Stimulated activated naive CD4-positive, alpha-beta T cell treated with Interleukin-2 at 50 U/mL for 16 hours (primary cell): ENCODE results near the gene ZCWPW1.
A peak's percentile ranks its signal among the peaks of the same experiment; 100 is the strongest.
"Not testable (repeated sequence)": the region's sequence is repeated elsewhere in the genome, so short reads cannot be mapped to it uniquely, and the experiment has no call there.

Source experiments
- DNase-seq: peaks from one replicate; lab custom pipeline; 2025; lab: John Stamatoyannopoulos, UW

Gene ZCWPW1

DNA sequence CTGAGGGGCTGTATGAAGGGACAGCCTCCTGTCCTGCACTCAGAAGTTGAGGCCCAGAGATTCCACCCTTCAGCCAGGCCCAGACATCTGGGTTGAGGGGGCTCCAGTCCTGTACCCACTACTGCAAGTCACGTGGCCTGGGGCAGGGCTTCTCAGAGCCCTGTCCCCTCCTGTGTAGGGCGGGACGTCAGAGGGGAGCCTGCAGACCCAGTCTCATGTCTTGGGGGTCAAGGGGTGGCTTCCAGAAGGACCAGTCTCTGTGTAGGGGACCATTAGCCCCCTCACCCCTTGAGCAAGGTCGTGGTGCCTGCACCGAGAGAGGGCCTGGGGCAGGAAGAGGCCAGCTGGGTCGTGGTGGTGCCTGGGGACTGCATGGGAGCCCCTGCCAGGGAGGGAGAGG is 55.8 kb downstream of the ZCWPW1 start:
- DNase-seq: no peak

GRCh38 chr7:100372256-100372655 is 56.2 kb downstream of the ZCWPW1 start:
- DNase-seq: no peak

GRCh38 chr7:100371561-100372171 is 56.8 kb downstream of the ZCWPW1 start:
- DNase-seq: no peak

DNA sequence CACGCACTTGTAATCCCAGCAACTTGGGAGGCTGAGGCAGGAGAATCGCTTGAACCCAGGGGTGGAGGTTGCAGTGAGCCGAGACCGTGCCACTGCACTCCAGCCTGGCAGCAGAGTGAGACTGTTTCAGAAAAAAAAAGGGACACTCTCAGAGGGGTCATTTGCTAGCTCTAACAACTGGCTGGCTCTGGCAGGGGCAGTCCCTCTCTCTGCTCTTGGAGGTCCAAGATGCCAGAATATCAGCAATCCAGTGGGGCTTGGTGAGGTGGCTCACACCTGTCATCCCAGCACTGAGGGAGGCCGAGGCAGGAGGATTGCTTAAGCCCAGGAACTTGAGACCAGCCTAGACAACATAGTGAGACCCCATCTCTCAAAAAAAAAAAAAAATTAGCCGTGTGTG is 57.8 kb downstream of the ZCWPW1 start:
- DNase-seq: no peak

- no peak for DNase-seq
Measured at GRCh38 chr7:100370303-100370702, 58.2 kb downstream of the ZCWPW1 start.

DNA sequence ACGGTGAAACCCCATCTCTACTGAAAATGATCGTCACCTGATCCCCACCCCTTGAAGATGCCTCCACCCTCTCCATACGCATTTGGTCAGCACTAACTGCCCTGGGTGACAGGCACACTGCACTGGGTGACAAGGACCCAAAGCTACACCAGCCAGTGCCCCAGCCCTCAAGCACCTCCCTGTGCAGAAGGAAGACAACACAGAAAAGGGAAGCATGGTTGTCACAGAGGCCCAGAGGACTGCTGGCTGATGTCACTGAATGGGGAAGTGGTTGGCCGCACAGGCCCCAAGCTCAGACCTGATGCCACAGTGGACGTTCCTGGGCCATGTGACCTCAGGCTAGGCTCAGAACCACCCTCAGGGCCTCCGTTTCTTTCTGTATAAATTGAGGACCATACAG is 59.4 kb downstream of the ZCWPW1 start:
- no peak for DNase-seq

- DNase-seq: no peak
Measured at GRCh38 chr7:100367676-100368613, 60.6 kb downstream of the ZCWPW1 start.

GRCh38 chr7:100367251-100367620 is 61.3 kb downstream of the ZCWPW1 start:
- no peak for DNase-seq

DNA sequence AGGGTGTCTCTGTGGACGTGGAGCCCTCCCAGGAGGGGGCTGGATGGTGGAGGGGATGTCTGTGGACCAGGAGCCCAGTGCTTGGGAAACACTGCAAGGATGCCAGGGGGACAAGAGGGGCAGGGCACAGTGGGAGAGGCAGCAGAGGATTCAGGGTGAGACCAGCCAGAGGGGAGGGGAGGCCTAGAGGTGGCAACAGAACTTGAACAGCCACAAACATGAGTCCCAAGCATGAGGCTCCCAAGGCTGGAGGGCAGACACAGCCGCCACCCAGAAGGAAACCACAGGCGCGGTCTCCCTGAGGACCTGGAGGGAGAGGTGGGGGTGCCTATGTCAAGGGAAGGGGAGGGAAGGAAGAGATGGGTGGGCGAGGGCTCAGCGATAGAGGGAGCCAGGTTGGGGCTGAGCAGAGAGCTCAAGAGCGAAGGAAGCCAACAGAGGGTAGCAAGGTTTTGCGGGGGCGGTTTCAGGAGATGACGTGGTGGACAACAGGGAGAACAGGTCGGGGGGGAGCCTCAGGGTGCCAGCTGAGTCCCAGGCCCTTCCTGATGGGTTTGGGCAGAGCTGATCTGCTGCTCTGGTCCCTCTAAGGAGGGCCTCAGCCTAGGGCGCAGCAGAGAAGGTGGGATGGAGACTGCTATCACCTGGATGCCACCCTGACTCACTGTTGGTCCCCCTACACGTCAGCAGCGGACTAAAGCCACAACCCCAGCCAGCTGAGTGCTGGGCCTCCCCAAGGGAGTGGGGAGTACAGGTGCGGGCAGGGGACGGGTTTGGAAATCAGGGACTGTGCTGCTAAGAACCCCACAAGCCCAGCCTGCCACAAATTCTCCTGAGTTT is 61.9 kb downstream of the ZCWPW1 start:
- no peak for DNase-seq

GRCh38 chr7:100365998-100366367 is 62.5 kb downstream of the ZCWPW1 start:
- not testable (repeated sequence) for DNase-seq

DNA sequence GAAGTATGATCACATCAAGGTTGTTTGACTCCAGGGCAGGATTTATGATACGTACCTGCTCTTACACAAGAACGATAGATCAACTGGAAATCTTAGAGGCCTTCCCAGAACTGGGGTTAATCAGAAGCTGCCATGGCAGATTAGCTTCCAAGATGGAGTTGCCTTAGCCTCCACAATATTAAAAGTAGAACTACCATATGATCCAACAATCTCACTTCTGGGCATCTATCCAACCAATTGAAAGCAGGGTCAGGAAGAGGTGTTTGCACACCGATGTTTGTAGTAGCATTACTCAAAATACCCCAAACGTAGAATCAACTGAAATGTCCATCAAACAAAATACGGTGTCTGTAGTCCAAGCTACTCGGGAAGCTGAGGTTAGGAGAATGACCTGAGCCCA is 64.0 kb downstream of the ZCWPW1 start:
- DNase-seq: no peak

- not testable (repeated sequence) for DNase-seq
Measured at GRCh38 chr7:100363797-100364196, 64.7 kb downstream of the ZCWPW1 start.

GRCh38 chr7:100363098-100363497 is 65.4 kb downstream of the ZCWPW1 start:
- DNase-seq: no peak

DNA sequence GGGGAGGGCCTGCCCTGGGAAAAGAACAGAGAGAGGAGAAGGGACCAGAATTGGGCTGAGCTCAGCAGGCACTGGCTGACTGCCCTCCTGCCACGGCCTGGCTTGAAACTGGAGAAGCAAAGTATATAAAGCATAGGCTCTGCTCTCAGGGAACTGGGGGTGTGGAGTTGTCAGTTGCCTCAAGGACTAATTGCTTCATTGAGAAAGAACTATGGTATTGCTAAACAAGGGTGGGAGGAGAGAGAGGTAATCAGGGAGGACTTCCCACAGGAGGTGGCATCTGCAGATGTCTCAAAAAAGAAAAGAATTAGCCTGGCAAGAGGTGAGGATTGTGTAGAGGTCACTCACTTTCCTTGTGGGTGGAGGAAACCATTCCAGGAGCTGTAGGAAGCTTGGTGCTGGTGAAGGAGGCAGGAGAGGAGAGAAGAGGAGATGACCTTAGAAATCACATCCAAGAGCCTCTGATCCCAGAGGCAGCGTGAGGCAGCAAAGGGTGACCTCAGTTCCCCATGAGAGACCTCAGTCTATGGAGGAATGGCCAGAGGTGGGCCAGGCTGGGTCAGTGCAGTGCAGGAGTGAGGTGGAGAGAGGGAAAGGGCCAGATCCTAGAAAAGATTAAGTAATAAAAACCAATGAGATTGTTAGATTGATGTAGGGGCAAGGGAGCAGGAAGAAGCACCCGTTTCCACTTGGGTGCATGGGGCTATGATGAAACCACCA is 68.2 kb downstream of the ZCWPW1 start:
- DNase-seq: no peak

- DNase-seq: no peak
Measured at GRCh38 chr7:100358857-100359212, 69.7 kb downstream of the ZCWPW1 start.

DNA sequence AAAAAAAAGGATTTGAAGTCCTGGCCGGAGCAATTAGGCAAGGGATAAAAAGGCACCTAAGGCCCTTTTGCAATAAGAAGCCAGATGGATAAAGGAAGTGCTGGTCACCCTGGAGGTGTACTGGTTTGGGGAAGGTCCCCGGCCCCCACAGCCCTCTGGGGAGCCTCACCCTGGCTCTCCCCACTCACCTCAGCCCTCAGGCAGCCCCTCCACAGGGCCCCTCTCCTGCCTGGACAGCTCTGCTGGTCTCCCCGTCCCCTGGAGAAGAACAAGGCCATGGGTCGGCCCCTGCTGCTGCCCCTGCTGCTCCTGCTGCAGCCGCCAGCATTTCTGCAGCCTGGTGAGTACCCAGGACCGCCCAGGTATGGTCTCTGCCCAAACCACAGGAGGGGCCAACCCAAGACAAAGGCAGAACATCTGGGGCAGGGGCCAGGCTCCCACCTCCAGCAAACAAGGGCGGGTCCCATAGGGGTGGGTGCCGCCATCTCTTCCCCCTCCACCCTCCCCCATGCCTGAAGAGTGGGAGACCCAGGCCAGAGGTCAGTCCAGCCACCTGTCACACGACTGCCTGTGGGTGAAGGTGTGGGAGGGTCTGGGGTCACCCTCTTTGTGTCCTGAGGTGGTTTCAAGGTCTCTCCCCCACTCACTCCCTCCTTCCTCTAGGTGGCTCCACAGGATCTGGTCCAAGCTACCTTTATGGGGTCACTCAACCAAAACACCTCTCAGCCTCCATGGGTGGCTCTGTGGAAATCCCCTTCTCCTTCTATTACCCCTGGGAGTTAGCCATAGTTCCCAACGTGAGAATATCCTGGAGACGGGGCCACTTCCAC is 70.3 kb downstream of the ZCWPW1 start, which contains the start of gene PILRB:
Gene PILRB (plus strand): TSS at position 91 of the 830 bp plus-strand sequence. CDS start 186 bp downstream, at position 277.
- DNase-seq: no peak

DNA sequence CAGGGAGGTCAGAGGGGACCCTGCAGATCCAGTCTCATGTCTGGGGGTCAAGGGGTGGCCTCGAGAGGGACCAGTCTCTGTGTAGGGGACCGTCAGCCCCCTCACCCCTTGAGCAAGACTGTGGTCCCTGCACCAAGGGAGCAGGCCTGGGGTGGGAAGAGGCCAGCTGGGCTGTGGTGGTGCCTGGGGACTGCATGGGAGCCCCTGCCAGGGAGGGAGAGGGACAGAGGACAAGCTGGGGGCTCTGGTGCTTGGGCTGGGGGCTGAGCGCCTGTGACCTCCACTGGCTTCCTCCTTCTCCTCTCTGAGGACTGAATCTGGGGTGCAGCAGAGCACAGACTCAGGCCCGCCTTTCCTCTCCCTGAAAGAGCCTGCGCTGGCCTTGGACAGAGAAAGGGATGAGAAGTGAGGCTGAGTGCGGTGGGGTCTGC is 71.4 kb downstream of the ZCWPW1 start:
- DNase-seq: no peak

- no peak for DNase-seq
Measured at GRCh38 chr7:100356416-100357068, 72.0 kb downstream of the ZCWPW1 start.

DNA sequence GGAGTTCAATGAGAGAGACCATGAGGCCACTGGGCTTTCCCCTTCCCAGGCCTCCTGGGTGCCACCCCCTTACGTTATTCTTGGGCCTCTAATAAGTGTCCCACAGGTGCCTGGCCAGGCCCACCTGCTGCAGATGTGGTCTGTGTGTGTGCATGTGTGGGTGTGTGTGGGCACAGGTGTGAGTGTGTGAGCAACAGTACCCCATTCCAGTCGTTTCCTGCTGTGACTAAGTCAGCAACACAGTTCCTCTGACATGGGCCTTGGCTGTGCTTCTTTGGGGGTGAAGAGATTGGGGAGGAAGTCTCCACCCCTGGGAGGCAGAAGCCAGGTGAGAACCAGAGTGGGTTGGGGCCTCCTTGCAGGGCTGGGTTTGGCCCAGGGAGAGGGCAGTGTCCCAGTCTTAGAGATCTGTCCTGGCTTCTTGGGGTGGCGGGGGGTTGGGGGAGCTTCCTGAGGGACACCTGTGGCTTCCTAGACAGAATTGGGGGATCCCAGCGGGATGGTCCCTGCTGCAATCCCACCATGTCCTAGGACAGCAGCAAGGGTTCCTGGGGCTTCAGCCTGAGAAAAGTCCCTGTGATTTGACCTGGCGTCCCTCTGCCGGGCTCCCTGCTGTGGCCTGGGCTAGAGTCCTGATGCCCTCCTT is 74.7 kb downstream of the ZCWPW1 start:
- DNase-seq: peak; percentile 35
